ENCODE results near the gene CD44. TPM values are rescaled to one million over a fixed set of nuclear protein-coding genes. Genes with fewer than 3 reads are reported as not detected.

CD44 gene
- total RNA-seq, 4 donors from 2014 or later: 164 to 302 (median 189) TPM

DNA sequence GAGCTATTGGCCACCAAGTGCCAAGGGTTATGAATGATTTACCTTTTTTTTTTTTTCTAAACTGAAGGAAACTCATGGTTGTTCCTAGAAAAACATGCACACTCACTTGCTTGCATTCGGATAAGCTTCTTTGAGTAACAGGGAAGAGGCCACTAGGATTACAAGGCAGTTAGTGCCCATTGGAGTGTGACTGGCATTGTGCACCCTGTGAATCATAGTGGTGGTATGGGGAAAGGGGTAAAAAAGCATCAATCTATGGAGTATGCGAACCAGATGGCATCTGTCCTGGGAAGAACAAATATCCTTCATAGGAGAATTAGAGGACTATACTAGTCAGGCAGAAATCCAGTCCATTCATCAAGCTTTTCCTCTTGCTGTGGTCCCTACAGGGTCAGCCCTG, 24.2 kb downstream of the CD44 start:
- Histone ChIP-seq H3K4me1 (peaks cover 50 to 74% of the 10 kb centered on the region in 2 donors), H3K4me3 (replicated peaks in 1 of 3) (no peak overlapping the region), H3K27me3 (no peaks in the 10 kb centered on the region), H3K36me3 (no peaks in the 10 kb centered on the region), H3K27ac (no peak overlapping the region), H3K9me3 (no peaks in the 10 kb centered on the region)
- 52 to 57% methylated on average over 2 of the region's 2 CpGs for WGBS, 2 donors
- TF ChIP-seq, protein P1, sequence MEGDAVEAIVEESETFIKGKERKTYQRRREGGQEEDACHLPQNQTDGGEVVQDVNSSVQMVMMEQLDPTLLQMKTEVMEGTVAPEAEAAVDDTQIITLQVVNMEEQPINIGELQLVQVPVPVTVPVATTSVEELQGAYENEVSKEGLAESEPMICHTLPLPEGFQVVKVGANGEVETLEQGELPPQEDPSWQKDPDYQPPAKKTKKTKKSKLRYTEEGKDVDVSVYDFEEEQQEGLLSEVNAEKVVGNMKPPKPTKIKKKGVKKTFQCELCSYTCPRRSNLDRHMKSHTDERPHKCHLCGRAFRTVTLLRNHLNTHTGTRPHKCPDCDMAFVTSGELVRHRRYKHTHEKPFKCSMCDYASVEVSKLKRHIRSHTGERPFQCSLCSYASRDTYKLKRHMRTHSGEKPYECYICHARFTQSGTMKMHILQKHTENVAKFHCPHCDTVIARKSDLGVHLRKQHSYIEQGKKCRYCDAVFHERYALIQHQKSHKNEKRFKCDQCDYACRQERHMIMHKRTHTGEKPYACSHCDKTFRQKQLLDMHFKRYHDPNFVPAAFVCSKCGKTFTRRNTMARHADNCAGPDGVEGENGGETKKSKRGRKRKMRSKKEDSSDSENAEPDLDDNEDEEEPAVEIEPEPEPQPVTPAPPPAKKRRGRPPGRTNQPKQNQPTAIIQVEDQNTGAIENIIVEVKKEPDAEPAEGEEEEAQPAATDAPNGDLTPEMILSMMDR (IDR thresholded peaks at IDR 0.05): no peak
- TF ChIP-seq POLR2A (IDR thresholded peaks at IDR 0.05): no peak
- DNase-seq: no peak
- intact Hi-C loops (cut with DNase I): no loop called here

DNA sequence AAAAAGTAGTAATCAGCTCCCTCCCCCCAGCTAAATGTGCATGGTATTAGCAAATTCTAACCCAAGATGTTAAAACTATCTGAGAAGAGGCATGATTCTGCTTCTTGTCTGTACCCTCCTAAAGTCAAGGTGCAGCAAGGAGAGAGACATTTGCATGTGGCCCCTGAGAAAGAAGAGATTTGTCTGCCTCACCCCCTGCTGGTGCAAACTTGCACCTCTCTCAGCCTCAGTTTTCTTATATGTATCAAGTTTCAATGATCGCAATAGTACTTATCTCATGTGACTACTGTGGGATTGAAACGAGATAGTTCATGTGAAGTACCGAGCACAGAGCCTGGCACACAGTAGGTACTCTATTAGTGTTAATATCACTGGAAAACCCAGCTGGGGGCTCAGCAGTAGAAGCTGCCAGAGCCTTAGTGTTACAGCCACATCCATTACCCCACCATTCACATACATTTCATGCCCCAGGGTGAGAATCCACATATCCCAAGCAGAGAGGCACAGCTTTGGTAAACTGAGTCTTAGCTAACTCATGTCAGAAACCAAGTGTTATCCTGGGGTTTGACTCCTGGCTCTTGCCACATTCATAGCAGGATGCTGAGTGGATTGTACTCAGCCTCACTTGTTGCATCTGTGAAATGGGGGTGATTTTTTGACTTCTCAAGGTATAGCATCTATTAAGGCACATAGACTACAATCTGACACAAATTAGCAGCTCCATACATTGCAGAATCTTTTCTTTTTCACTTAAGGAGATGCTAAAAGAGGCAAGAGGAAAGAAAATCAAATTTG, 24.9 kb downstream of the CD44 start:
- 67 to 75% methylated on average over 3 of the region's 3 CpGs for WGBS, 2 donors
- TF ChIP-seq POLR2A (IDR thresholded peaks at IDR 0.05): no peak
- TF ChIP-seq, protein P1 (IDR thresholded peaks at IDR 0.05): peak in 1 of 6 experiments; percentile 12
- no peak overlapping the region for H3K4me3 ChIP-seq (replicated peaks in 1 of 3)
- H3K27ac ChIP-seq: no peak overlapping the region
- no peaks in the 10 kb centered on the region for H3K36me3 ChIP-seq
- H3K27me3 ChIP-seq: no peaks in the 10 kb centered on the region
- intact Hi-C loops (cut with DNase I): no loop called here
- DNase-seq: no peak
- H3K9me3 ChIP-seq: no peaks in the 10 kb centered on the region
- peaks cover 46 to 74% of the 10 kb centered on the region in 2 donors for H3K4me1 ChIP-seq

DNA sequence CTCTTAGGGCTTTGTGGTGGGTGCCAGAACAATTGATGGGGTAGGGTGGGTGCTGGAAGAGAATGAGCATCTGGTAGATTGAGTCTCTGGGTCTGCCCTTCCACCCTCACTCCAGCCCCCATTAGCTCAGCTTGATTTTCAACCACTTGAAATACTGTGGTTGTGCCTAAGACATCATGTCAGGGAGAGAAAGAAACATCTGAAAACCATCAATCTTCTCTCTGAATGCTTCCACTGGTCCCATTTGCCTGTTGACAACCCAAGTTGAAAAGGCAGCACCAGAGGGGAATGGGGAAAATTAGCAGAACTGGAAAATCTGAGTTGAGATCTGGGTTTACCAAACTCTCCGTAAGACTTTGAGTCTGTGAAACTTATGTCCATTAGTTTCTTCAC, 26.1 kb downstream of the CD44 start:
- WGBS, 2 donors: 81 to 96% methylated on average over 1 of the region's 1 CpG
- H3K4me3 ChIP-seq (replicated peaks in 1 of 3): no peak overlapping the region
- no peaks in the 10 kb centered on the region for H3K36me3 ChIP-seq
- peak overlapping the region in 1 of 3 donors; percentile 78 for H3K27ac ChIP-seq
- intact Hi-C loops (cut with DNase I): no loop called here
- peaks cover 43 to 70% of the 10 kb centered on the region in 2 donors for H3K4me1 ChIP-seq
- TF ChIP-seq, protein P1 (IDR thresholded peaks at IDR 0.05): no peak
- TF ChIP-seq POLR2A (IDR thresholded peaks at IDR 0.05): no peak
- no peaks in the 10 kb centered on the region for H3K9me3 ChIP-seq
- H3K27me3 ChIP-seq: no peaks in the 10 kb centered on the region
- DNase-seq: no peak

DNA sequence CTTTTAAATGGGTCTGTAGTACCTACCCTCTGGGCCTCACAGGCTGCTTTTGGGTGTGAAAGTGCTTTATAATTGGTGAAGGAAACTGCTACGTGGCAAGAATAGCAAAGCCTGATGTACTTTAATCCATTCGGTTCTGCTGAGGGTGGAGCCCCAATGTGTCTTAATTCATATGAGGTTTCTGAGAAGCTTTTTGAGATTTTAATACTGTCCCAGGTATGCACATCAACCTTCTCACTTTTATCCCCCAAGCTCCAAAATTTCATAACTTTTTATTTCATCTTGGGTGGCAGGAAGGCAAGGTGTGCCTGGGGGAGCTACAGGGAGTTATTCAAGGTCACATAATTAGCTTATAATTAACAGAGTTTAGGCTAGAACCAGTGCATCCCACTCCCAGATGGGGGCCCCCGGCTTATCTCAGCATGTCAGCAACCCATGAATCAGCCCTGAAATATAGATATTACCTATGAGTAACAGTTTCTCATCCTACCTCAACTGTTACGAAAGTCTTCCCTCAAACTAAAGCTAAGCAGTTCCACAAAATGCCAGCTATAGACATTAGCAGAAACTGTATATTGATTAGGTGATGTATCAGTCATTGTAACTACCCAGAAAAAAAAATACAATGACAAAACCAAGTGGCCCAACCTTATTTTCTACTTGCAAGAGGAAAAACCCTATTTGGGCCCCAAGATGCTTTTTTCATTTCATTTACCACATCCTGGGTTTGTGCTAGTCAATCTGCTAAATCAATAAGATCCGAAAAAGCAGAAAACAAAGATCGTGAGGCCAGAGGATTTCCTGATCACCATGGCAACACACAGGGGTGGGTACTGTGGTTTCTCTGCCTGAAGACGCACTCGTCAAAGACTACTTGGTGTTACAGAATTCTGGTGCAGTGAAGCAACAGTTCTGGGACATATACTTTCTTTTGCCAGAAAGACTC, 26.7 kb downstream of the CD44 start:
- intact Hi-C loops (cut with DNase I): no loop called here
- no peaks in the 10 kb centered on the region for H3K36me3 ChIP-seq
- peak overlapping the region; percentile 55 to 78 (median 78) for H3K27ac ChIP-seq
- WGBS, 2 donors: 71 to 82% methylated on average over 8 of the region's 8 CpGs
- no peak for DNase-seq
- no peak for TF ChIP-seq POLR2A (IDR thresholded peaks at IDR 0.05)
- TF ChIP-seq, protein P1 (IDR thresholded peaks at IDR 0.05): no peak
- no peaks in the 10 kb centered on the region for H3K27me3 ChIP-seq
- H3K9me3 ChIP-seq: no peaks in the 10 kb centered on the region
- peaks cover 45 to 77% of the 10 kb centered on the region in 2 donors for H3K4me1 ChIP-seq
- H3K4me3 ChIP-seq (replicated peaks in 1 of 3): no peak overlapping the region

Data from thyroid gland (tissue), 4 donors.